ENCODE measurements around the gene TAS2R41.

- TF ChIP-seq EZH2 (conservative IDR thresholded peaks at IDR 0.05; ENCODE audit: low read depth, low read length): no peak
- no peak for TF ChIP-seq POLR2AphosphoS5 (IDR thresholded peaks at IDR 0.05; ENCODE audit: low read depth, low read length)
- TF ChIP-seq NPAS2 (CRISPR knock-in tag; IDR thresholded peaks at IDR 0.05; ENCODE audit: borderline replicate concordance): no peak
- no peak for TF ChIP-seq ZNF280B (CRISPR knock-in tag; IDR thresholded peaks at IDR 0.05; ENCODE audit: borderline replicate concordance)
- TF ChIP-seq SMYD3 (CRISPR knock-in tag; IDR thresholded peaks at IDR 0.05): no peak
- no peak for TF ChIP-seq ZNF460 (CRISPR knock-in tag; IDR thresholded peaks at IDR 0.05; ENCODE audit: borderline replicate concordance)
- no peak for TF ChIP-seq ZNF121 (CRISPR knock-in tag; IDR thresholded peaks at IDR 0.05)
- no peak for TF ChIP-seq PRDM10 (CRISPR knock-in tag; IDR thresholded peaks at IDR 0.05; ENCODE audit: low read depth)
- TF ChIP-seq, protein P1, sequence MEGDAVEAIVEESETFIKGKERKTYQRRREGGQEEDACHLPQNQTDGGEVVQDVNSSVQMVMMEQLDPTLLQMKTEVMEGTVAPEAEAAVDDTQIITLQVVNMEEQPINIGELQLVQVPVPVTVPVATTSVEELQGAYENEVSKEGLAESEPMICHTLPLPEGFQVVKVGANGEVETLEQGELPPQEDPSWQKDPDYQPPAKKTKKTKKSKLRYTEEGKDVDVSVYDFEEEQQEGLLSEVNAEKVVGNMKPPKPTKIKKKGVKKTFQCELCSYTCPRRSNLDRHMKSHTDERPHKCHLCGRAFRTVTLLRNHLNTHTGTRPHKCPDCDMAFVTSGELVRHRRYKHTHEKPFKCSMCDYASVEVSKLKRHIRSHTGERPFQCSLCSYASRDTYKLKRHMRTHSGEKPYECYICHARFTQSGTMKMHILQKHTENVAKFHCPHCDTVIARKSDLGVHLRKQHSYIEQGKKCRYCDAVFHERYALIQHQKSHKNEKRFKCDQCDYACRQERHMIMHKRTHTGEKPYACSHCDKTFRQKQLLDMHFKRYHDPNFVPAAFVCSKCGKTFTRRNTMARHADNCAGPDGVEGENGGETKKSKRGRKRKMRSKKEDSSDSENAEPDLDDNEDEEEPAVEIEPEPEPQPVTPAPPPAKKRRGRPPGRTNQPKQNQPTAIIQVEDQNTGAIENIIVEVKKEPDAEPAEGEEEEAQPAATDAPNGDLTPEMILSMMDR (CRISPR knock-in tag; IDR thresholded peaks at IDR 0.05): no peak
- TF ChIP-seq, protein P2, sequence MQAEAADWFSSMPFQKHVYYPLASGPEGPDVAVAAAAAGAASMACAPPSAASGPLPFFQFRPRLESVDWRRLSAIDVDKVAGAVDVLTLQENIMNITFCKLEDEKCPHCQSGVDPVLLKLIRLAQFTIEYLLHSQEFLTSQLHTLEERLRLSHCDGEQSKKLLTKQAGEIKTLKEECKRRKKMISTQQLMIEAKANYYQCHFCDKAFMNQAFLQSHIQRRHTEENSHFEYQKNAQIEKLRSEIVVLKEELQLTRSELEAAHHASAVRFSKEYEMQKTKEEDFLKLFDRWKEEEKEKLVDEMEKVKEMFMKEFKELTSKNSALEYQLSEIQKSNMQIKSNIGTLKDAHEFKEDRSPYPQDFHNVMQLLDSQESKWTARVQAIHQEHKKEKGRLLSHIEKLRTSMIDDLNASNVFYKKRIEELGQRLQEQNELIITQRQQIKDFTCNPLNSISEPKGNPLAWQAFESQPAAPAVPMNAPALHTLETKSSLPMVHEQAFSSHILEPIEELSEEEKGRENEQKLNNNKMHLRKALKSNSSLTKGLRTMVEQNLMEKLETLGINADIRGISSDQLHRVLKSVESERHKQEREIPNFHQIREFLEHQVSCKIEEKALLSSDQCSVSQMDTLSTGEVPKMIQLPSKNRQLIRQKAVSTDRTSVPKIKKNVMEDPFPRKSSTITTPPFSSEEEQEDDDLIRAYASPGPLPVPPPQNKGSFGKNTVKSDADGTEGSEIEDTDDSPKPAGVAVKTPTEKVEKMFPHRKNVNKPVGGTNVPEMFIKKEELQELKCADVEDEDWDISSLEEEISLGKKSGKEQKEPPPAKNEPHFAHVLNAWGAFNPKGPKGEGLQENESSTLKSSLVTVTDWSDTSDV (CRISPR knock-in tag; IDR thresholded peaks at IDR 0.05): no peak
These were observed 42.4 kb upstream of the TAS2R41 start for GRCh38 chr7:143435266-143435665.
